Measurements from ENCODE around the gene TMEM175.

- TF ChIP-seq POLR2A (IDR thresholded peaks at IDR 0.05) (no peak), CTCF (IDR thresholded peaks at IDR 0.05) (no peak), POLR2AphosphoS5 (IDR thresholded peaks at IDR 0.05) (no peak), EP300 (IDR thresholded peaks at IDR 0.05) (no peak)
Measured at GRCh38 chr4:890036-890695, 42.1 kb upstream of the TMEM175 start.
